Nephron progenitor cell (in vitro differentiated cells): ENCODE results near the gene ERAL1.
A peak's percentile ranks its signal among the peaks of the same experiment; 100 is the strongest.
"Not testable (repeated sequence)": the region's sequence is repeated elsewhere in the genome, so short reads cannot be mapped to it uniquely, and the experiment has no call there.

Experiments used
- DNase-seq: peaks from one replicate; pipeline ENCODE4 v3.0.0; 2021
- H3K27ac Mint-ChIP-seq: 2 replicates; pipeline ENCODE4 v1.8.0; 2021; ENCODE audit warnings: mild to moderate bottlenecking, moderate library complexity, mixed read lengths
- H3K27me3 Mint-ChIP-seq: 2 replicates; pipeline ENCODE4 v1.8.0; 2021; ENCODE audit warnings: mild to moderate bottlenecking, low read depth, mixed read lengths; ENCODE audit not compliant: poor library complexity
- H3K36me3 Mint-ChIP-seq: 2 replicates; pipeline ENCODE4 v1.8.0; 2021; ENCODE audit warnings: low read depth, mixed read lengths
- H3K4me1 Mint-ChIP-seq: 2 replicates; pipeline ENCODE4 v1.8.0; 2021; ENCODE audit warnings: mixed read lengths
- H3K4me3 Mint-ChIP-seq: 2 replicates; pipeline ENCODE4 v1.8.0; 2021; ENCODE audit warnings: mild to moderate bottlenecking, moderate library complexity, mixed read lengths
- H3K9me3 Mint-ChIP-seq: 2 replicates; pipeline ENCODE4 v1.8.0; 2021; ENCODE audit warnings: mild to moderate bottlenecking, moderate library complexity, mixed read lengths
- CTCF ChIP-seq: fragments of 200-600 bp; sonication (generic); IDR thresholded peaks from 2 replicates; pipeline ENCODE4 v1.5.0; 2021; ENCODE audit warnings: antibody characterized with exemption

ERAL1 gene

GRCh38 chr17:28834420-28834819 lies 20.4 kb upstream of the ERAL1 start:
- no peaks in the 10 kb centered on the region for H3K27me3 Mint-ChIP-seq
- H3K4me3 Mint-ChIP-seq, result no peak overlapping the region
- no peaks in the 10 kb centered on the region for H3K4me1 Mint-ChIP-seq
- no peaks in the 10 kb centered on the region for H3K9me3 Mint-ChIP-seq
- TF ChIP-seq CTCF, result no peak
- peaks cover 40% of the 10 kb centered on the region for H3K36me3 Mint-ChIP-seq
- H3K27ac Mint-ChIP-seq, result no peak overlapping the region
- no peak for DNase-seq

- not testable (repeated sequence) for H3K9me3 Mint-ChIP-seq
Measured at GRCh38 chr17:28836541-28836940, 18.3 kb upstream of the ERAL1 start.

GRCh38 chr17:28839221-28839620 lies 15.6 kb upstream of the ERAL1 start:
- no peak for DNase-seq
- Mint-ChIP-seq H3K4me3 (no peak overlapping the region), H3K9me3 (no peaks in the 10 kb centered on the region), H3K27ac (peak overlapping the region; percentile 68), H3K4me1 (peaks cover 22% of the 10 kb centered on the region), H3K27me3 (peaks cover under 1% of the 10 kb centered on the region), H3K36me3 (peaks cover 13% of the 10 kb centered on the region)
- TF ChIP-seq CTCF, result no peak

More at GRCh38 chr17:28836541-28836940, 18.3 kb upstream of the ERAL1 start:
- H3K4me3 Mint-ChIP-seq, DNase-seq, H3K27me3 Mint-ChIP-seq, H3K27ac Mint-ChIP-seq: not testable (repeated sequence)
- H3K36me3 Mint-ChIP-seq, result peaks cover 26% of the 10 kb centered on the region
- peaks cover 10% of the 10 kb centered on the region for H3K4me1 Mint-ChIP-seq

GRCh38 chr17:28841901-28842281 lies 12.9 kb upstream of the ERAL1 start:
- H3K36me3 Mint-ChIP-seq, result peaks cover 5% of the 10 kb centered on the region
- H3K4me1 Mint-ChIP-seq, result peaks cover 22% of the 10 kb centered on the region
- no peak for TF ChIP-seq CTCF
- H3K9me3 Mint-ChIP-seq, result no peaks in the 10 kb centered on the region
- peak overlapping the region; percentile 96 for H3K27ac Mint-ChIP-seq
- DNase-seq, result no peak
- H3K4me3 Mint-ChIP-seq, result peak overlapping the region; percentile 97
- peaks cover 3% of the 10 kb centered on the region for H3K27me3 Mint-ChIP-seq

GRCh38 chr17:28842282-28843012 lies 12.4 kb upstream of the ERAL1 start, which contains the start of gene FAM222B:
Gene FAM222B, minus strand, starts transcription at chr17:28842790. Its CDS starts 76,123 bp downstream, at chr17:28766667.
- DNase-seq, result peak; percentile 93
- H3K36me3 Mint-ChIP-seq, result peaks cover 5% of the 10 kb centered on the region
- H3K4me1 Mint-ChIP-seq, result peaks cover 22% of the 10 kb centered on the region
- H3K27ac Mint-ChIP-seq, result peak within 1 kb of the TSS; percentile 96
- peak within 1 kb of the TSS; percentile 97 for H3K4me3 Mint-ChIP-seq
- peaks cover 3% of the 10 kb centered on the region for H3K27me3 Mint-ChIP-seq
- TF ChIP-seq CTCF, result no peak
- H3K9me3 Mint-ChIP-seq, result no peaks in the 10 kb centered on the region

- no peak for DNase-seq
- H3K36me3 Mint-ChIP-seq, result peaks cover 5% of the 10 kb centered on the region
- H3K27ac Mint-ChIP-seq, result no peak overlapping the region
- peaks cover 22% of the 10 kb centered on the region for H3K4me1 Mint-ChIP-seq
- H3K27me3 Mint-ChIP-seq, result peaks cover 3% of the 10 kb centered on the region
- H3K9me3 Mint-ChIP-seq, result no peaks in the 10 kb centered on the region
- TF ChIP-seq CTCF, result no peak
- H3K4me3 Mint-ChIP-seq, result peak overlapping the region; percentile 97
Measured at GRCh38 chr17:28843816-28844148, 11.0 kb upstream of the ERAL1 start.
